ENCODE results near the gene CATSPER1. TPM values are rescaled to one million over a fixed set of nuclear protein-coding genes. Genes with fewer than 3 reads are reported as not detected.
A peak's percentile ranks its signal among the peaks of the same experiment; 100 is the strongest.

Gene CATSPER1
- total and polyA plus RNA-seq, 5 donors from 2014 or later: not detected

GRCh38 chr11:65983589-65983987 lies 42.7 kb downstream of the CATSPER1 start:
- Mint-ChIP-seq H3K27ac (no peak overlapping the region), H3K4me3 (no peak overlapping the region), H3K4me1 (peaks cover 0 to 3% (median 0%) of the 10 kb centered on the region in 4 donors), H3K27me3 (no peaks in the 10 kb centered on the region), H3K9me3 (peaks cover 0 to 1% (median 0%) of the 10 kb centered on the region in 7 donors), H3K36me3 (peaks cover 8% of the 10 kb centered on the region)
- peaks cover 7% of the 10 kb centered on the region for H3K36me3 ChIP-seq (ENCODE audit: control insufficient read depth, insufficient read depth, low read length)
- no peak overlapping the region for H3K27ac ChIP-seq (ENCODE audit: insufficient read depth, low read length, poor library complexity, severe bottlenecking)
- no peak overlapping the region for H3K4me3 ChIP-seq (ENCODE audit: low read depth, low read length)
- no peaks in the 10 kb centered on the region for H3K27me3 ChIP-seq (ENCODE audit: control insufficient read depth, insufficient read depth, low read length)
- H3K9me3 ChIP-seq (ENCODE audit: control insufficient read depth in 2 of 2, low read length in 2 of 2): no peaks in the 10 kb centered on the region
- H3K4me1 ChIP-seq (ENCODE audit: control insufficient read depth, insufficient read depth, low read length, poor library complexity, severe bottlenecking): no peaks in the 10 kb centered on the region
- ATAC-seq (ENCODE audit: low read depth in 2 of 2) (no peak), DNase-seq (no peak)

- H3K36me3 Mint-ChIP-seq: peaks cover 8% of the 10 kb centered on the region
- DNase-seq: no peak
- H3K36me3 ChIP-seq (ENCODE audit: control insufficient read depth, insufficient read depth, low read length): peaks cover 11% of the 10 kb centered on the region
- no peaks in the 10 kb centered on the region for H3K9me3 ChIP-seq (ENCODE audit: control insufficient read depth in 2 of 2, low read length in 2 of 2)
- no peaks in the 10 kb centered on the region for H3K27me3 Mint-ChIP-seq
- peak overlapping the region in 1 of 3 donors; percentile 31 for H3K27ac Mint-ChIP-seq
- ATAC-seq (ENCODE audit: low read depth in 2 of 2): no peak
- no peak overlapping the region for H3K4me3 Mint-ChIP-seq
- H3K27me3 ChIP-seq (ENCODE audit: control insufficient read depth, insufficient read depth, low read length): no peaks in the 10 kb centered on the region
- H3K4me1 Mint-ChIP-seq: peaks cover 0 to 2% (median 0%) of the 10 kb centered on the region in 4 donors
- H3K27ac ChIP-seq (ENCODE audit: insufficient read depth, low read length, poor library complexity, severe bottlenecking): no peak overlapping the region
- H3K9me3 Mint-ChIP-seq: peaks cover 0 to 1% (median 0%) of the 10 kb centered on the region in 7 donors
- no peak overlapping the region for H3K4me3 ChIP-seq (ENCODE audit: low read depth, low read length)
- no peaks in the 10 kb centered on the region for H3K4me1 ChIP-seq (ENCODE audit: control insufficient read depth, insufficient read depth, low read length, poor library complexity, severe bottlenecking)
Measured at GRCh38 chr11:65982824-65983588, 43.3 kb downstream of the CATSPER1 start.

DNA sequence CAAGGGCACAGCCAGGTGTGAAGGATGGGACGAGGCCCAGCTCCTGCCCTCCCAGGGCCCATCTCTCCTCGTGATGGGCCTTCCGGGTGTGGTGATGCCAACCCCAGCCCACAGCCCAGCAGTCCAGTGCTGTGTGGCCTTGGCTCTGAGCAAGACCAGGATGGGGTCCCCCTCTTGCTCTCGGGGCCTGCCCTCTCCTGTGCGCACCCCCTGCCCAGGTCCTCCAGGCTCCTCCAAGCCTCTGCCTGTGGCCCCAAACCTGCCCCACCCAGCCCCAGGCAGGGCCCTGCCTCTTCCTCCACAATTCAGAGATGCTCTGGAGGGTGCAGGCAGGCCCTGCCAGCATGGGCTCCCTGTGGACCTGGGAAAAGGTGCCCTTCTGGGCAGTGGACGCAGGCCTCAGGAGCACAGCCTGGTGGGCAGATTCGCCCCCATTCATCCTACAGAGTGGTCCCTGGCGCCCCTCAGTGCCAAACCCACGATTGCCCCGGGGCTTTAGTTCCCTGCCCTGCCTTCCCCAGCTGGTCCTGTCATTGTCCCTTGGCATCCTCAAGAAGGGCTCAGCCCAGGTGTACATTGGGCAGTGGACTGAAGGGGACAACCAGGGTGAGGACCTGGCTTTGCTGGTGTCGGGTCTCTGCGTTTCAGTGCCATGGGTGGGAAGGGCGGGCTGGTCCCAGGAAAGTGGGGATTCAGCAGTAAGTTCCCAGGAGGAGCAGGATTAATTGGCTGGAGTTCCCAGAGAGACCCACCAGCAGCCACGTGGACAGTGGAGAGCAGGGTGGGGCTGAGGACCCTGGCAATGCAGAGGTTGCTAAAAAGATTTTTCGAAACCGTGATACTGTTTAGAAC lies 44.1 kb downstream of the CATSPER1 start:
- H3K36me3 Mint-ChIP-seq: peaks cover 8% of the 10 kb centered on the region
- H3K27ac ChIP-seq (ENCODE audit: insufficient read depth, low read length, poor library complexity, severe bottlenecking): no peak overlapping the region
- no peaks in the 10 kb centered on the region for H3K27me3 Mint-ChIP-seq
- no peaks in the 10 kb centered on the region for H3K27me3 ChIP-seq (ENCODE audit: control insufficient read depth, insufficient read depth, low read length)
- peaks cover 19% of the 10 kb centered on the region for H3K36me3 ChIP-seq (ENCODE audit: control insufficient read depth, insufficient read depth, low read length)
- H3K9me3 Mint-ChIP-seq: peaks cover 0 to 1% (median 0%) of the 10 kb centered on the region in 7 donors
- no peak for ATAC-seq (ENCODE audit: low read depth in 2 of 2)
- no peak overlapping the region for H3K4me3 ChIP-seq (ENCODE audit: low read depth, low read length)
- DNase-seq: no peak
- H3K4me3 Mint-ChIP-seq: no peak overlapping the region
- H3K4me1 ChIP-seq (ENCODE audit: control insufficient read depth, insufficient read depth, low read length, poor library complexity, severe bottlenecking): no peaks in the 10 kb centered on the region
- no peak overlapping the region for H3K27ac Mint-ChIP-seq
- H3K9me3 ChIP-seq (ENCODE audit: control insufficient read depth in 2 of 2, low read length in 2 of 2): no peaks in the 10 kb centered on the region
- H3K4me1 Mint-ChIP-seq: no peaks in the 10 kb centered on the region

DNA sequence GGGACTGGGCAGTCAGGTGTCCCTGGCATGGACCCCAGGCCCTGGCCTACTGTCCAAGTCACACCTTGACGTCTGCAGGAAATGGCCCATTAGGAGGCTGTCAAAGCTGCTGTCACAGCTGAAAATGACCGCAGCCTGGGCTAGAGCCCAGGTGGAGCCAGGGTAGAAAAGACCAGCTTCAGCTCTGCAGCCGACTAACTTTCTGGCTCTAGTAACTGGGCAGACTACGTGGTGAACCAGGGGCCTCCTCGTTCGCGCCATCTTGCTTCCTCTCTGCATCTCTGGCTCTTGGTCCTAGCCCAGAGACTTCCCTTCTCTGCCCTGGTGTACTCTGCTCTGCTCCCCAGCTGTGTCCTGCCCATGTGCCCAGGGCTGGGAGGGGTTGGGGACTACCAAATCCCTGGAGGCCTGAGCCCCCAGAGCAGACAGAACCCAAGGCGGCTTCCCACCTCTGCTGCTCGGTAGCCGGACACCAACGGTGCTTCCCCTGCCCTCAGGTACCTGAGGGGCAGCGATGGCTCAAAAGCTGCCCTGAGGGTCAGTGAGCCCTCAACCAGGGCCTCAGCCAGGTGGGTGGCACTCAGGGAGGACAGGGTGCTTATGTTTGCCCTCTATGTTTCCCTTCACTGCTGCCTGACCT lies 45.1 kb downstream of the CATSPER1 start:
- Mint-ChIP-seq H3K4me3 (no peak overlapping the region), H3K9me3 (peaks cover 0 to 1% (median 0%) of the 10 kb centered on the region in 7 donors)
- no peak overlapping the region for H3K27ac ChIP-seq (ENCODE audit: insufficient read depth, low read length, poor library complexity, severe bottlenecking)

GRCh38 chr11:65979261-65979759 lies 47.0 kb downstream of the CATSPER1 start:
- H3K4me3 ChIP-seq (ENCODE audit: low read depth, low read length): no peak overlapping the region
- no peak overlapping the region for H3K27ac ChIP-seq (ENCODE audit: insufficient read depth, low read length, poor library complexity, severe bottlenecking)
- no peaks in the 10 kb centered on the region for H3K27me3 Mint-ChIP-seq
- H3K9me3 ChIP-seq (ENCODE audit: control insufficient read depth in 2 of 2, low read length in 2 of 2): no peaks in the 10 kb centered on the region
- peaks cover 26% of the 10 kb centered on the region for H3K36me3 ChIP-seq (ENCODE audit: control insufficient read depth, insufficient read depth, low read length)
- H3K4me3 Mint-ChIP-seq: no peak overlapping the region
- no peaks in the 10 kb centered on the region for H3K4me1 ChIP-seq (ENCODE audit: control insufficient read depth, insufficient read depth, low read length, poor library complexity, severe bottlenecking)
- ATAC-seq (ENCODE audit: low read depth in 2 of 2) (no peak), DNase-seq (no peak)
- peaks cover 20% of the 10 kb centered on the region for H3K36me3 Mint-ChIP-seq
- no peaks in the 10 kb centered on the region for H3K27me3 ChIP-seq (ENCODE audit: control insufficient read depth, insufficient read depth, low read length)
- H3K4me1 Mint-ChIP-seq: peaks cover 0 to 5% (median 0%) of the 10 kb centered on the region in 4 donors
- H3K9me3 Mint-ChIP-seq: peaks cover 0 to 1% (median 0%) of the 10 kb centered on the region in 7 donors
- H3K27ac Mint-ChIP-seq: no peak overlapping the region

More for the DNA sequence above, 45.1 kb downstream of the CATSPER1 start:
- Mint-ChIP-seq H3K27ac (no peak overlapping the region), H3K27me3 (no peaks in the 10 kb centered on the region), H3K4me1 (no peaks in the 10 kb centered on the region), H3K36me3 (peaks cover 11% of the 10 kb centered on the region)
- Histone ChIP-seq H3K4me1 (ENCODE audit: control insufficient read depth, insufficient read depth, low read length, poor library complexity, severe bottlenecking) (no peaks in the 10 kb centered on the region), H3K27me3 (ENCODE audit: control insufficient read depth, insufficient read depth, low read length) (no peaks in the 10 kb centered on the region), H3K36me3 (ENCODE audit: control insufficient read depth, insufficient read depth, low read length) (peaks cover 26% of the 10 kb centered on the region), H3K9me3 (ENCODE audit: control insufficient read depth in 2 of 2, low read length in 2 of 2) (no peaks in the 10 kb centered on the region), H3K4me3 (ENCODE audit: low read depth, low read length) (no peak overlapping the region)
- DNase-seq: no peak
- ATAC-seq (ENCODE audit: low read depth in 2 of 2): no peak

- DNase-seq (no peak), ATAC-seq (ENCODE audit: low read depth in 2 of 2) (no peak)
- no peaks in the 10 kb centered on the region for H3K4me1 ChIP-seq (ENCODE audit: control insufficient read depth, insufficient read depth, low read length, poor library complexity, severe bottlenecking)
- Mint-ChIP-seq H3K36me3 (peaks cover 22% of the 10 kb centered on the region), H3K4me1 (peaks cover 0 to 5% (median 0%) of the 10 kb centered on the region in 4 donors), H3K27me3 (no peaks in the 10 kb centered on the region), H3K9me3 (peaks cover 0 to 1% (median 0%) of the 10 kb centered on the region in 7 donors), H3K4me3 (no peak overlapping the region), H3K27ac (peak overlapping the region in 1 of 3 donors; percentile 14)
- no peaks in the 10 kb centered on the region for H3K27me3 ChIP-seq (ENCODE audit: control insufficient read depth, insufficient read depth, low read length)
- H3K27ac ChIP-seq (ENCODE audit: insufficient read depth, low read length, poor library complexity, severe bottlenecking): no peak overlapping the region
- no peaks in the 10 kb centered on the region for H3K9me3 ChIP-seq (ENCODE audit: control insufficient read depth in 2 of 2, low read length in 2 of 2)
- H3K36me3 ChIP-seq (ENCODE audit: control insufficient read depth, insufficient read depth, low read length): peaks cover 26% of the 10 kb centered on the region
- no peak overlapping the region for H3K4me3 ChIP-seq (ENCODE audit: low read depth, low read length)
Measured at GRCh38 chr11:65978391-65979238, 47.7 kb downstream of the CATSPER1 start.

Data from CD4-positive, CD25-positive, alpha-beta regulatory T cell (primary cell).